ENCODE results near the gene GULP1.

DNA sequence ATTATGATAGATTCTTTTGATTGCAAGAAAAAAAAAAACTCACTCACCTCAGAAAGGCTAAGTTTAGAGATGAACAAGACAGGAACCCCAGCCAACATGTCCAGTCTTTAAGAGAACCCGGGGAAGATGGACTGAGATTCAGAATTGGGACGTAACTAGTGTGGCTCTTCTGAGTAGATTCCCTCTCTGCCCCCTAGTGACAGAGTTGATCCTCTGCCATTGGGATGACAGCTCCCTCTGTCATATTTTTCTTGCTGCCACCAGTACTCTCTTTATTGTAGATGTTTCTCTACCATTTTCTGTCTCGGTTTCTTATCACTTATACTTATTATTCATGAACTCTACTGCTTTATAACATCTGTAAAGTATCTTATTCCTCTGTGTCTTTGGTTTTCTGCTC is 77.7 kb downstream of the GULP1 start:
- no peak for TF ChIP-seq POLR2A (IDR thresholded peaks at IDR 0.05)
- TF ChIP-seq, protein P1, sequence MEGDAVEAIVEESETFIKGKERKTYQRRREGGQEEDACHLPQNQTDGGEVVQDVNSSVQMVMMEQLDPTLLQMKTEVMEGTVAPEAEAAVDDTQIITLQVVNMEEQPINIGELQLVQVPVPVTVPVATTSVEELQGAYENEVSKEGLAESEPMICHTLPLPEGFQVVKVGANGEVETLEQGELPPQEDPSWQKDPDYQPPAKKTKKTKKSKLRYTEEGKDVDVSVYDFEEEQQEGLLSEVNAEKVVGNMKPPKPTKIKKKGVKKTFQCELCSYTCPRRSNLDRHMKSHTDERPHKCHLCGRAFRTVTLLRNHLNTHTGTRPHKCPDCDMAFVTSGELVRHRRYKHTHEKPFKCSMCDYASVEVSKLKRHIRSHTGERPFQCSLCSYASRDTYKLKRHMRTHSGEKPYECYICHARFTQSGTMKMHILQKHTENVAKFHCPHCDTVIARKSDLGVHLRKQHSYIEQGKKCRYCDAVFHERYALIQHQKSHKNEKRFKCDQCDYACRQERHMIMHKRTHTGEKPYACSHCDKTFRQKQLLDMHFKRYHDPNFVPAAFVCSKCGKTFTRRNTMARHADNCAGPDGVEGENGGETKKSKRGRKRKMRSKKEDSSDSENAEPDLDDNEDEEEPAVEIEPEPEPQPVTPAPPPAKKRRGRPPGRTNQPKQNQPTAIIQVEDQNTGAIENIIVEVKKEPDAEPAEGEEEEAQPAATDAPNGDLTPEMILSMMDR (IDR thresholded peaks at IDR 0.05): no peak
